Endometrial microvascular endothelial cells (primary cell): Measurements from ENCODE around the gene ZNF554. TPM values are rescaled to one million over a fixed set of nuclear protein-coding genes. Genes with fewer than 3 reads are reported as not detected.

Source experiments
- in situ Hi-C: cut with HindIII; loops from 2 replicates; pipeline ENCODE4 v1.10.0; 2017; ENCODE audit warnings: low sequenced_read_pairs, low pct_unique_long_range_greater_than_20kb; ENCODE audit errors: inconsistent ontology term
- total RNA-seq: library from RNA; depleted of rRNA; stranded (reverse); fragments of >200 nt; gene quantifications from one replicate; pipeline ENCODE4 v1.2.3, GENCODE V29; 2015; ENCODE audit errors: inconsistent ontology term

The ZNF554 gene
- total RNA-seq: 5.4 TPM

DNA sequence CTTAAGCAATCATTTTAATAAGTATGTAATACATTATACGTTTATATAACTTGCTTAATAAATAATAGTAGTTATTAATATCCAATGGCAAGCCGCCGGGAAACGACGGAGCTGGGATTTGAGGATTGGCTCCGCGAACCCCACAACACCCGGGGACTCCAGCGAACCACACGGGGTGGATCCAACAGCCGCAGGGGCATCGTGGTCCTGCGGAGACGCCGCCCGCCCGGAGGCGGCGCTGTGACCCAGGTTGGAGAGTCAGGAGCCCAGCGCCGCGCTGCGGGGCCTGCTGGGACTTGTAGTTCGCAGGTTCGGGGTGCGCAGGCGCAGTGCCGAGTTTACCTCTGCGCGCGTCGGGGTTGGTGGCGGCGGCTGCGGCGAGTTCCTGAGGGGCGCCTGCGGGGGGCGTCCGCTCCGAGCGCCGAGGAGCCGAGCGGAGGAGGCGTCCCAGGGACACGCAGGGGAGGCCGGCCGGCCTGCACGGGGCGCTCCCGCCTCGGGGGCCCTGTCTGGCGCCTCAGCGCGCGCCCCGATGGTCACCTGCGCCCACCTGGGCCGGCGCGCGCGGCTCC lies at the start of gene ZNF554:
TSS of gene ZNF554 (plus strand) at position 329 of the 572 bp plus-strand sequence. CDS start at position 533, 204 bp downstream.
- in situ Hi-C loops: no loop called here

DNA sequence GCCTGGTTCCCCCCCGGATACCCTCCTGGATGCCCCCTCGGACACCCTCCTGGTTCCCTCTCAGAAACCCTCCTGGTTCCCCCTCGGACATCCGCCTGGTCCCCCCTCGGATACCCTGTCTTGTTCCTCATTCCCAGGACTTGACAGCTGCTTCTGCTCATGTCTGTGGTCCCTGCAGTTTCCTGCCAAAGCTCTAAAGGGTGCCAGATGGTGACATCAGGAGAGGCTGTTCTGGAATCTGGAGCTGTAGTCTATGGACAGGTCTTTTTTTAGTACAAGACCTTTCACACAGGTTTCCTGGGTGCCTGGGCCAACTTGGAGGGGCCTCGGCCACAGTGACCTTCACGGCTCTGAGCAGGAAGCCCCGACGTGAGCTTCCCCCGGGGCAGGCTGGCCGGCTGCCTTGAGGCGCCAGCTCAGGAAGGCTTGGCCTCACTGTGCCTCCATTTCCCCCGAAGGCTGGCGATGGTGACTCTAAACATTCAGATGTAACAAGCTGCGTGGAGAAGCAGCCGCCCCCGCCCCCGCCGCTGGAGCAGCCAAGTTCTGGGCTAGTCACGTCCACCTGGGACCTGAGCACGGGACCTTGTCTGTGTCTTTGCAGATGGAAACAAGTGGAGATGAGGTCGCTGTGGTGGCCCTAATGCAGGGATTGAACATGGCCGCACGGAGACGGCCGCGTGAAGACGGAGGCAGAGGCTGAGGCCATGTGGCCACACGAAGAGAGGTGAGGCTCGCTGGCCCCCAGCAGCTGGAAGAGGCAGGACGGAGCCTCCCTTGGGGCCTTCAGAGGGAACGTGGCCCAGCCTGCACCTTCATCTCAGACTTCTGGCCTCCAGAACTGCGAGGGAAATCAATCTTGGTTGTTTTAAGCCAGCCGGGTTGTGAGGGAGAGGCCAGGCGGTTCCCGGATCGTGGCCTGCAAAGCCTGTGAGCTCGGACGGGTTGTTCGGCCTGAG lies 49.3 kb upstream of the ZNF554 start:
- in situ Hi-C loops: no loop called here

DNA sequence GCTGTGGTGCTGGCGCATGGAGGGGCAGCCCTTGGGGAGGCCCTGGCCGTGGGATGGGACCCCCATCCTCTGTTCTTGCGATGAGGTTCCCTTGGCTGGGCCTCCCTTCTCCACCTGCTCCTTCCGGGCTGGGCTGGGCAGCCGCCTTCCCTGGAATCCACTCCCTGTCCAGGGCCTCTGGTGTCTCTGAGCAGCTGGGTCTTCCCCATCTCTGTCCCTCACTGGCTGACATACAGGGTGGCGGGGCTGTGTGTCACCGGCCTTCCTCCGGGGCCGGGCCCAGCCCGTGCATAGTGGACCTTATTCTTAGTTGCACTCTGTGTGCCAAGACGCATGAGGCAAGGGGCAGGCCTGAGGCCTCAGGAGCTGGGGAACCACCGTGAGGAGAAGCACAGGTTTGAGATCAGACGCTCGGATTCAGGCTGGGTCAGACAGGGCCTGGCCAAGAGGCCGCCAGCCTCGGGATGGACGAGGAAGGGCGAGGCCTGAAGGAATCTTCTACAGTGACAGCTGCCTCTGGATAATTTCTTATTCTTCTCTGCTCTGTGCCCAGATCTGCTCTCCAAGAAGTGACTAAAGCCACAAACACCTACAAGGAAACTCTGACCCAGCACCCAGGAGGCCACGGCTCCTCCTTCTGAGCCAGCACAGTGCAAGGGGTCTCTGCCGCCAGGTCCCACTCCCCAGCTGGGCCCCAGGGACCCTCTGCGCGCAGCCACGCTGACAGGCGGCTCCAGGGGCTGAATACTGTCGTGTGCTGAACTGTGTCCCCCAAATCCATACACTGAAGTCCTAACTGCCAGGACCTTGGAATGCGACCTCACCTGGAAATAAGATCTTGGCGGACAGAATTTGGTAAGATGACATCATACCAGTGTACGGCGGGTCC lies 47.6 kb upstream of the ZNF554 start:
- in situ Hi-C loops: no loop called here

DNA sequence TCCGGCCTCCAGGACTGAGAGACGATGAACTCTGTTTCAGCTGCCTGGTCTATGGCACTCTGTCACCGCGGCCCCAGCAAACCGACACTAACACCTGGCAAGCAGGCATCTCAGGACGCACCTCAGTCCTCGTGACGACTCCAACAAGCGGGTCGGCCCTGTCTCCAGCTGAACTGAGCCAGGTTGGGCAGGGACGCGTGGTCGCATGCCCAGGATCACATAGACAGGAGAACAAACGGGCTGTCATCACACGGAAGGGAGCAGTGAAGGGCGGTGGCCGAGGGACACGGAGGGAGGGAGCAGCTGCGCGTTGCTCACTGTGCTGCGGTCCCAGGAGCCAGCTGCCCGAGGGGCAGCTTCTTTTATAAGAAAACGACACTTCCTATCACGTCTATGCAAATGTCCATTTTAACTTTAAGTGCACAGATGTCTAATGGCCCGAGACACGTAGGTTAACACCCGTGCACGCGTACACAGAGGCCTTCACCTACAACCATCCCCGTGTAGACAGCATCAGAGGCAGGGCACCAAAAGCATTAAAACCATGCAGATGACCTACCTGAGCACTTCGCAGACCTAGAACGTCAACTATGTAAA lies 45.5 kb upstream of the ZNF554 start:
- in situ Hi-C loops: no loop called here

DNA sequence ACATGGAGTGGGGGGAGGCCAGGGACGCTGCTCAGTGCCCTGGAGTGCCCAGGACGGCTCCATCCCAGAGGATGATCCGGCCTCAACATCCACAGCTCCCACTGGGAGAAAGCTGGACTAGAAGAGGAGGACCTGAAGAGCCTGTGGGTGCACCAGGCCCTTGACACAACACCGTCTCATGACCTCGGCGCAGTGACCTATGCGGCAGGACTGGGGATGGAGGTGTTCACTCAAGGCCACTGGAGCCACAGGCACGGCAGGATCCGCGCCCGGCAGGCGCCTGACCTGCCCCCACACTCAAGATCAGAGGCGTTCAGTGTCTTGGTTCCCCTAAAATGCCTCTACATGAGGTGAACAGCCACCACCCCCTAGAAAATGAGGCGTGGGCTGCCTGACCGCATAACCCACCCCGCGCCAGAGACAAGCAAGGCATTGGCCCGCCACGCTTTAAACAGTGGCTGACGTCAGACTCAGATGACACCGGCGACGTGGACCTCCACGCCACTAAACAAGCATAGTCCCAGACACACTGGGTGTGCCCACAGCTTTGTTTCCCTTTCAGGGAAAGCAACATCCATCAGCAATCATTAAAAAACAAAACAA lies 44.6 kb upstream of the ZNF554 start:
- in situ Hi-C loops: no loop called here

DNA sequence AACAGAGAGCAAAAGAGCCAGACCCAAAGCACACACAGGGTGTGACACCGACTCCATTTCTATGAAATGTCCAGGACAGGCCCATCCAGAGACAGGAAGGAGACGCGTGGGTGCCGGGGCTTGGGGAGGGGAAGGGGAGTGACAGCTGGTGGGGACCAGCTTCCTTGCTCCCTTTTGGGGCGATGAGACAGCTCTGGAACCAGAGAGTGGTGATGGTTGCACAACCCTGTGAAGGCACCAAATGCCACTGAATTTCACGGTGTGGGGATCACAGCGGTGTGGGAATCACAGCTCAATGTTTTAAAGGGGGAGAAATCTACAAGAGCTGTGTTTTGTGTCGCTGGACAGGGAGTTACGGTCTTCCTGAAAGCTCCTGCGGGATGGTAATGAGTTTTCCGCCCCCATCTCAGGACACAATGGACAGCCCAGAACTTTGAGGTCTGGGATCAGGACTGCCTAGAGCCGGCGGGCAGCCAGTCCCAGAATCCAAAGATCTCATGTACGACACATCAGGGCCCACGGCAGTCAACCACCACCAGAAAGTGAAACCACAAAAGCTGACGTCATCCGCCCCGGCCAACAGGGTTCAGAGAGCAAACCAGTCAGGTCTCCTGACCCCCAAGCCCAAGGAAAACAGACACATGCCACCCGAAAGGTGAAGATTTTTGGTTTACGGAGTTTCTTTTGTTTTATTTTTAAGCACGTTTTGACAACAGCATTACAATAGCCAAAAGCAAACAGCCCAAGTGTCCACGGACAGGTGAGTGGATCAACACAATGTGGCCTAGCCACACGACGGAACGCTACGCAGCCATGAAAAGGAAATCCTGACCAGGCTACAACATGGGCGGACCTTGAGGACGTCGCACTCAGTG lies 43.9 kb upstream of the ZNF554 start:
- in situ Hi-C loops: no loop called here

DNA sequence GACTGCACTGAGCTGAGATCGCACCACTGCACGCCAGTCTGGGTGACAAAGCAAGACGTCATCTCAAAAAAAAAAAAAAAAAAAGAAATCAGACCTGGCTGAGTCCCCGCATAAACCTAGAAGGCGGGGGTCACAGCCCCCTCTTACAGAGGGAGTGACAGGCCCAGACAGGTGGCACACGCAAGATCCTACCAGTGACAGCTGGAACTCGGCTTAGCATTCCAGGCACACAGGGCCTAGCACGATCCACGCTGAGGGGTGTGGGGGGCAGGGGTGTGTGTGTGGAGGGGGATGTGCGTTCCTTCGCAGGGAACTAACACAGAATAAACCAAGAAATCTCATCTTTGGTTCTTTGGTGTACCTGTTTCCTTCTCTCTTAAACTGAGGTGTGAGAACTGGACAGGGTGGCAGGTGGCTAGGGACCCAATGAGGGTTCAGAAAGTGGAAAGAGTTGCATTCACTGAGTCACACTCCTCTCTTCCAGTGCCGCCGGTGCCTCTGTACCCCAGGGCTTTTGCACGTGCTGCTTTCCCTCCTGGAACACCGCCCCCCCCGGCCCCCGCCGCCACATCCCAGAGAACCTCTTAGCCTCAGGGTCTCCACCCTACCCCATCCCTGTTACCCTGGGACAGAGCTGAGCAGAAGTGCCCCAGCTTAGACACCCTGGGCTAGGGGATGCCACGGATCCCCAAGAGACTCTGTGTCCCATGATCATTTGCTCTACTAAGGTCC lies 41.5 kb upstream of the ZNF554 start:
- in situ Hi-C loops: no loop called here

DNA sequence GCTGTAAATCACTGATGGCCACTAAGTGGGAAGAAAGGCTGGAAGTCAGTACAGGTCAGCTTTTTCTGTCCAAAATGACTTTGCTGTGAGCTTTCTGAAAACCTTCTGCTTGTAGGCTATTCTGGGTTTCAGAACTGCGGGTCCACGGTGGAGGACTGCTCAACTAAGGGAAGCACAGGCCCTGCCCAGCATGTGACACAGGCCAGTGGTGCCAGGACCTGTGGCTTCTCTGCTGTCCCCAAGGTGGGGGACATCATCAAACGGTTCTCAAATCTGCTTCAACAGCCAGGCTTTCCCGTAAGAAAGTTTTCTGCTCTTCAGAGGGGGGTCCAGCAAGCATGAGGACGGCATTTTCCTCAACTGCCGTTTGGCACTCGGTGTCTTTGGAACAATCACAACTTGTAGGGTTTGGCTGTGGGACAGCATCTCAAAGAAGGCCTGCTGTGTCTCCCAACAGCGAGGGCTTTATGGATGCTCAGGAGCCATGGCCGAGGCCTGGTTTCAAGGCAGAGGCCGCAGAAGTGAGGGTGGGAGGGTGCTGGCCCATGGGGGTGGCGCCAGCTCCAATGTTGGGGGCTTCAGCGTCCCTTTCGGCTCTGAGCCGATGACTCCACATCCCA lies 40.4 kb upstream of the ZNF554 start:
- in situ Hi-C loops: no loop called here

DNA sequence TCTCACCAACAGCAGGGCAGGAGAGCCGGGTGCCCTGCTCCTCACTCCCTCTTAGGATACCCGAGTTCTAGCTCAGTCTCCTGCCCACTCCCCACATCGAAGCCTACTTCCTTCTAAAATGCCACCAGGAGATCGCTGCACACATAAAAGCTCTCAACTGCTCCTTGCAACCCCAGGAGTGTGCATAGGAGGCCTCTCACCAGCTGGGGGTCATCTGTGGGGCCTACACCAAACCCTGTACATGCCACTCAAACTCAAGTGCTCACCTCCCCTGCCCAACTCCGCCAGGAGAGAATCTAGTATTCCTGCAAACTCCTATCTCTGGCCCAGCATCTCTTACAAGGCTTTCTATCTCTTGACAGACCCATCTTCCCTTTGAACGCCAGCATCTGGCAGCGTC lies 39.4 kb upstream of the ZNF554 start:
- in situ Hi-C loops: no loop called here

DNA sequence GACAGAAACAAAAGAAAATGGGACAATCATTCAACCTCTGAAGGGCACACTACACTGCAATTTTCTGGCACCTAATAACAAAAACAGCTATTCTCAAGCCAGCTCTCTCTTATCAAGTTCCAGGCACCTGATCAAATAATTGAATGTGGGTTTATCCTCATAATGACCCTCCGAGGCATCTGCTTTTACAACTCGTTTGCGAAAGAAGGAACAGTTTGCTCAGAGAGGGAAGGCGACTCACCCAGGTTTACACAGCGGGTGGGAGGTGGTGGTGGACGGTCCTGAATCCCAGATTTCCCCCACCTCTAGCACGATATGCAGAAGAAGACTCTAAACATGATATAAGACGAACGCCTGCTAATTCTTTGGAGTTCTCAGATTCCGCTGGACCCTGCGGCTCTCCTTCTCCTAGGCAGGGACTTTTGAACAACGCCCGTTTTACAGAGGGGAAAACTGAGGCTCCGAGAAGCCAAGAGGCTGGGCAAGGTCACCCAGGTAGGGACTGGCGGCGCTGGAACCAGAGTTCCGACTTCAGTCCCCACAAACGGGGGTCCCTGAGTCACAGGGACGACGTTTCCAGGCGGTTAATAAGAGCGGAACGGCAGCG lies 37.2 kb upstream of the ZNF554 start:
- in situ Hi-C loops: no loop called here

DNA sequence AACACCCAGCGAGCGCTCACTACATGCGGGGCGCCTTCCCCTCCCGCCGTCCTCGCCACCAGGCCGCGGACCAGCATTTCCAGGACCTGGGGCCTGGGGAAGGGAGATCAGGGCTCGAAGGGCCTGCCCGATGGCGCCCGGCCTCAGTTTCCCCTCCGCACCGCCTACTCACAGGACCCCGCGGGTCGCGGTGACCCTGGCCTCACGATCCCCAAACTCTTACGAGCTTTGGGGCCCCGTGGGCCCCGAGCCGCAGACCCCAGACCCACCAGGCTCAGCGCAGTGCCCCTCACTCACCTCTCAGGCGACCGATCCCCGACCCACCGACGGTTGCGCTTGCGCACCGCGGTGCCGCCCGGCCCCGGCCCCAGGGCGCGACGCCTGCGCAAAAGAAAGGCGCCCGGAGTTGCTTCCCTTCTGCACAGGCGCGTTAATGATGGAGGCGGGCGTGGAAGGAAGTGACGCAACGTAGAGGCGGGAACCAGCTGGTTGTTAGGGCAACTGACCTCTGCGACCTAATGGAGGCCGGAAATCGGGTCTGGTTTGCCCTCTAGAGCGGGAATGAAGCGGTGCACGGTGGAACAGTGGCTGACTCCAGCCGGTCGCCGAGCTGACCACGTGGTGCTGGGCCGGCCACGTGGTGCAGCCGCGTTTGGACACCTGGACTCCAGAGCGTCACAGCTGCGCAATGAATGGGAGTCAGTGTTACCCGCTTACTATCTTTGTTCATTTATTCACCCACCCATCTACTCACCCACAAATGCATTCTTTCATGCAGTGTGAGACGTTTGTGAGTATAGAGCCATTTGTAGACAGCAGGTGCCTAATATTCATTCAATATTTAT lies 36.5 kb upstream of the ZNF554 start, which contains the start of gene SGTA:
TSS of gene SGTA (minus strand) at position 338 of the 845 bp plus-strand sequence. CDS start 14,205 bp downstream, outside the sequence.
- in situ Hi-C loops: no loop called here

DNA sequence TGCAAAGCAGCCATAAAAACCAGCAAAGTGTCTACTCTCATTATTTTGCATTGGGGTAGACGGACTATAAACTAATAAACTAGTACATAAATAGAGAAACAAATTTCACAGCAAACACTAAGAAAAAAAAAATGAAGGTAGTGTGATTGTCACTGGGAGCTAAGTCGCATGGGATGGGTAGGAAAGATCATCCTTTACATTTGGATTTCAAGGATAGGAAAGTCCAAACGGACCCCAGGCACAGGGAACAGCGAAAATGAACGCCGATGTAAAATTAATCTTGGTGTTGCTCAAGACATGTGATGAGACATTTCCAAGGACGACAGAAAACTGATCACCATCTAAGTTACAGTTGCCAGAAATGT lies 35.9 kb upstream of the ZNF554 start:
- in situ Hi-C loops: no loop called here

DNA sequence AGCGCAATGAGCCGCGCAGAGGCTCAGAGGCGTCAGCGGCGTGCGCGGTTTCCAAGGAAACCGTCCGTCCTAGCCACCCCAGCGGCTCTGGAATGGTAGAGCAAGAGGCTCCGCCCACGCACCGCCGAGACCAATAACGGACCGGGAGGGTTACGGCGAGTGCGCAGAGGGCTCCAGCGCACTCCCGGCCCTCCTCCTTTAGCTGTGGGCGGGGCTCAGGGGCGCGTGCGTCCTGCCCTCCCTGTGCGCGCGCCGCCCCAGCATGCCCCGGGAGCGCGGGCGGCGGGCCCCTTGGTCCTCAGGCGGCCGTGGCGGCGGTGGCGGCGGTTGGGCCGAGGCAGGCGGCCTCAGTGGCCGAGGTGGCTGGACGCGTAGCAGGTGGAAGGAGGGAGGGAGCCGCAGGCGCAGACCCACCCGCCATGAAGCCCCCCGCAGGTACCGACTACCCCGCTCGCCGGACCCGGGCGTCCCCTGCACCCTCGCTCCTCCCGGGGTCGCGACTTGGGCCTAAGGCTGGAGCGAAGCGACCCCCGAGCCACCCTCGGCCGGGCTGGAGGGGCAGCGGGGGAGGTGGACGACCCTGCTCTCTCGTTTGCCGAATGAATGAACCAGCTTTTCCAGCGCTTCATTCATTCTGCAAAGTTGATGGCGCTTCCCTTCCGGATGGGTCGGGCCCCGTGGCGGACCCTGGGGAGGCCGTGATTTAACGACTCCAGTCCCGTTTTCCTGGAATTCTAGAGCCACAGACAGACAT lies 34.2 kb upstream of the ZNF554 start, which contains the start of gene THOP1:
TSS of gene THOP1 (plus strand) at position 260 of the 754 bp plus-strand sequence. CDS start at position 420, 160 bp downstream.
- in situ Hi-C loops: no loop called here

DNA sequence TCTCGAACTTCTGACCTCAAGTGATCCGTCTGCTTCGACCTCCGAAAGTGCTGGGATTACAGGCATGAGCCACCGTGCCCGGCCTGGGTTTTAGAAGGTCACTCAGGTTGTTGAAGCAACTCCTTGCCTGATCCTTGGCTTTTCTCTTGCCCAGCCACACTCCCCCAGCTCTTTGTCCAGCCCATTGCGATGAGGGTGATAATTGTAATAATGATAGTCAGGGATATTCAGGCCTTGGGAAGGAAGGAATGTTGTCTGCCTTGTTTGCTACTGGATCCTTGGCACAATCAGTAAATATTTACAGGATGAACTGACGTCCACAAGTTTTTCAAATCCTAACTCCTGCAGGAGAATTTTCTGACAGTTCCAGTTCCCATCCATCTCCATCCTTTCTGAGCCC lies 32.6 kb upstream of the ZNF554 start:
- in situ Hi-C loops: no loop called here

DNA sequence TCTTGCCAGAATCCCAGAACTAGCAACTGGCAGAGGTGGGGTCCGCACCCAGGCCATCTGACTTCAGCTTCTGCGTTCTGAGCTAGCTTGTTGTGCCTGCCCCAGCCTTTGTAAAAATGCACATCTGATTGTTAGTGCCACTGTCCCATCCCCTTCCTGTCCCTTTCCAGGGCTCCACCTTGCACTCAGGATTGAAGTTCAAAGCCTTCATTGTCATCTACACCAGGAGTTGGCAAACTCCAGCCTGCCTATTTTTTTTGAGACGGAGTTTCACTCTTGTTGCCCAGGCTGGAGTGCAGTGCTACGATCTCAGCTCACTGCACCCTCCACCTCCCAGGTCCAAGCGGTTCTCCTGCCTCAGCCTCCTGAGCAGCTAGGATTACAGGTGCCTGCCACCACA lies 31.4 kb upstream of the ZNF554 start:
- in situ Hi-C loops: no loop called here
